ENCODE results near the gene OR52N5. TPM values are rescaled to one million over a fixed set of nuclear protein-coding genes. Genes with fewer than 3 reads are reported as not detected.

Gene OR52N5
- polyA plus RNA-seq (2011; rRNA removed), result not detected in 2 replicates
- not detected in 2 replicates for polyA minus RNA-seq (2011; rRNA and poly(A)+ RNA removed)

DNA sequence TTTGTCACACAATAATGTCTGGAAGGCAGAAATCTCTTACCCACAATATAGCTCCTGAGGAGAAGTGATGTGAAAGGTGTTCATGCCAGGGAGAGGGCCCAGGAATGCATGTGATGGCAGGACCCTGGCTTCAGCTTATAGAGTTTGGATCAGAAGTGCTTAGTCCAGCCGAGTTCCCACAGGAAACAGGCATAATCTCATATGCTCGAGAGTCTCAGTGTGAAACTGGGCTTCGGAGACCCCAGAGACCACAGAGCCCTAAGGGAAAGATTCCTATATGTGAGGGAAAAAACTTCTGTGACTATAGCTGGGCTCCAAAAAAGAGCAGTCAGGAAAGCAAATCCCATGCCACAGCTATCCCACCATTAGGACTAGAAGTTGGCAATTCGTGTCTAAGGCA, at the start of gene OR52N5:
Gene OR52N5 (minus strand): TSS at position 101 of the 400 bp plus-strand sequence. CDS start 4,721 bp downstream, outside the sequence.
- CTCF ChIA-PET, result no interaction called here
- TF ChIP-seq, protein P1, sequence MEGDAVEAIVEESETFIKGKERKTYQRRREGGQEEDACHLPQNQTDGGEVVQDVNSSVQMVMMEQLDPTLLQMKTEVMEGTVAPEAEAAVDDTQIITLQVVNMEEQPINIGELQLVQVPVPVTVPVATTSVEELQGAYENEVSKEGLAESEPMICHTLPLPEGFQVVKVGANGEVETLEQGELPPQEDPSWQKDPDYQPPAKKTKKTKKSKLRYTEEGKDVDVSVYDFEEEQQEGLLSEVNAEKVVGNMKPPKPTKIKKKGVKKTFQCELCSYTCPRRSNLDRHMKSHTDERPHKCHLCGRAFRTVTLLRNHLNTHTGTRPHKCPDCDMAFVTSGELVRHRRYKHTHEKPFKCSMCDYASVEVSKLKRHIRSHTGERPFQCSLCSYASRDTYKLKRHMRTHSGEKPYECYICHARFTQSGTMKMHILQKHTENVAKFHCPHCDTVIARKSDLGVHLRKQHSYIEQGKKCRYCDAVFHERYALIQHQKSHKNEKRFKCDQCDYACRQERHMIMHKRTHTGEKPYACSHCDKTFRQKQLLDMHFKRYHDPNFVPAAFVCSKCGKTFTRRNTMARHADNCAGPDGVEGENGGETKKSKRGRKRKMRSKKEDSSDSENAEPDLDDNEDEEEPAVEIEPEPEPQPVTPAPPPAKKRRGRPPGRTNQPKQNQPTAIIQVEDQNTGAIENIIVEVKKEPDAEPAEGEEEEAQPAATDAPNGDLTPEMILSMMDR (IDR thresholded peaks at IDR 0.05; ENCODE audit: insufficient read depth, low read depth, low read length), result no peak
- POLR2A ChIA-PET, result no interaction called here
- Histone ChIP-seq H3K36me3 (ENCODE audit: control insufficient read depth, insufficient read depth, low read length) (no peaks in the 10 kb centered on the region), H3K4me3 (ENCODE audit: low read depth, low read length) (no peak within 1 kb of the TSS), H3K27me3 (ENCODE audit: control insufficient read depth, insufficient read depth, low read length) (no peaks in the 10 kb centered on the region; the same call in 1 of the 2 replicates)
- DNase-seq (ENCODE audit: low read depth), result no peak

DNA sequence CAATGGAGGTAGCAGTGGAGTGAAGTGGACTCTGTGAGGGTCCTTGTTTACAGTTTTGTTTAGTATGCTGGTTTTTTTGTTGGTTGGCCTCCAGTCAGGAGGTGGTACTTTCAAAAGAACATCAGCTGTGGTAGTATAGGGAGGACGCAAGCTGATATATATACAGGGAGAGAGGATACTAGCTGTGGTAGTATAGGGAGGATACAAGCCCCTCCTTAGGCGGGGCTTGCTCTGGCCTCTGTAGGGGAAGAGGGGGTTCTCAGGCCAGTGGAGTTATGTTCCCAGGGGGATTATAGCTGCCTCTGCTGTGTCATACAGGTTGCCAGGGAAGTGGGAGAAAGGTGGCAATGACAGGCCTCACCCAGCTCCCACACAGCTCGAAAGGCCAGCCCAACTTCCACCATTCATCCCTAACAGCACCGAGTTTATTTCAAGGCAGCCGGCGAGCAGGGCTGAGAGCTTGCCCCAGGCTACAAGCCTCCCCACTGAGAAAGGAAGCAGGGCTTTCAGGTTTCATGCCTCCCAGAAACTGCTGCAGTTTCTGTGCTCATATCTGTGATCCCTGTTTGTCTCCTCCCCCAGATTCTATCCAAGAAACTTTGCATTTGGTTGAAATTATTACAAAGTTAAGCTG, 48.2 kb upstream of the OR52N5 start:
- CTCF ChIA-PET, result no interaction called here

DNA sequence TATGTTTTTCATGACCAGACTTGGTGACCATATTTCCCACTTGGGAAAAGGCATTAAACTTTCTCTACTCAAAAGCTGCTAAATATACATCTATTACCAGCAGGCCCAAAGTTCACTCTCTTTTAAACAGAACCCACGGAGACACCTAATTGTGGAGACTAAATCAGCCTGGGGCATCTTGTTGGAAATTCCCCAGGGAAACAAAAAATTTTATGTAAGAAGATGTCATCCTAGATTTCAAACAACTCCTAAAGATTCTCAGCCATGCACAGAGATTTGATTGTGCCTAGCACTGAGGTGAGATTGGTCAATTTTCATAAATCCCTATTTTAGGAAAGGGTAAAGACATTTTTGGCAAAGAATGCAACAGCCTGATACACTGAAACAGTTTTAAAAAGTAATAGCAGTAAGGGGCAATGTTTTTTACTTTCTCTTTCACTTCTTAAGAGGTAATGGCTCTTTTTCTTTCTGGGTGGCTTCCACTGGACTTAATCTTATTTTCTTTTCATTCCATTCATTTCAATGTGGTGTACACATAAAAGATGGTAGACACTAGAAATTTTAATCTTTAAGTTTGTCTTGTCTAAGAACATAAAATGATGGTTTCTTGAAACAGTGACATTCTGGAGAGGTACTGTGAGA, 35.2 kb upstream of the OR52N5 start:
- POLR2A ChIA-PET, result no interaction called here
- Histone ChIP-seq H3K27me3 (ENCODE audit: control insufficient read depth, insufficient read depth, low read length) (no peaks in the 10 kb centered on the region), H3K4me3 (ENCODE audit: low read depth, low read length) (no peak overlapping the region), H3K36me3 (ENCODE audit: control insufficient read depth, insufficient read depth, low read length) (no peaks in the 10 kb centered on the region)
- TF ChIP-seq, protein P1 (IDR thresholded peaks at IDR 0.05; ENCODE audit: insufficient read depth, low read depth, low read length), result no peak
- CTCF ChIA-PET, result no interaction called here
- DNase-seq (ENCODE audit: low read depth), result no peak

More for the DNA sequence above, 48.2 kb upstream of the OR52N5 start:
- TF ChIP-seq, protein P1 (IDR thresholded peaks at IDR 0.05; ENCODE audit: insufficient read depth, low read depth, low read length), result no peak
- POLR2A ChIA-PET, result no interaction called here
- DNase-seq (ENCODE audit: low read depth), result no peak
- no peak overlapping the region for H3K4me3 ChIP-seq (ENCODE audit: low read depth, low read length)
- no peaks in the 10 kb centered on the region for H3K27me3 ChIP-seq (ENCODE audit: control insufficient read depth, insufficient read depth, low read length)
- no peaks in the 10 kb centered on the region for H3K36me3 ChIP-seq (ENCODE audit: control insufficient read depth, insufficient read depth, low read length)

DNA sequence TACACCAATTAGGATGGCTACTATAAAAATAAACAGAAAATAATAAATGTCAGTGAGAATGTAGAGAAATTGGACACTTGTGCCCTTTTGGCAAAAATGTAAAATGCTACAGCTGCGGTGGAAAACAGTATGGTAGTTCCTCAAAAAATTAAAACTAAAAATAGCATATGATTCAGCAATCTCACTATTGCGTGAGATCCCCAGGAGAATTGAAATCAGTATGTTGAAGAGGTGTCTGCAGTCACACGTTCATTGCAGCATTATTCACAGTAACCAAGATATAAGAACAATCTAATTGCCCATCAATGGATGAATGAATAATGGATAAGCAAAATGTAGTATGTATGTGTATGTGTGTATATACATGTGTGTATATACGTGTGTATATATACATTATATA, 32.4 kb upstream of the OR52N5 start:
- TF ChIP-seq, protein P1 (IDR thresholded peaks at IDR 0.05; ENCODE audit: insufficient read depth, low read depth, low read length), result no peak
- no peaks in the 10 kb centered on the region for H3K27me3 ChIP-seq (ENCODE audit: control insufficient read depth, insufficient read depth, low read length)
- CTCF ChIA-PET, result no interaction called here

DNA sequence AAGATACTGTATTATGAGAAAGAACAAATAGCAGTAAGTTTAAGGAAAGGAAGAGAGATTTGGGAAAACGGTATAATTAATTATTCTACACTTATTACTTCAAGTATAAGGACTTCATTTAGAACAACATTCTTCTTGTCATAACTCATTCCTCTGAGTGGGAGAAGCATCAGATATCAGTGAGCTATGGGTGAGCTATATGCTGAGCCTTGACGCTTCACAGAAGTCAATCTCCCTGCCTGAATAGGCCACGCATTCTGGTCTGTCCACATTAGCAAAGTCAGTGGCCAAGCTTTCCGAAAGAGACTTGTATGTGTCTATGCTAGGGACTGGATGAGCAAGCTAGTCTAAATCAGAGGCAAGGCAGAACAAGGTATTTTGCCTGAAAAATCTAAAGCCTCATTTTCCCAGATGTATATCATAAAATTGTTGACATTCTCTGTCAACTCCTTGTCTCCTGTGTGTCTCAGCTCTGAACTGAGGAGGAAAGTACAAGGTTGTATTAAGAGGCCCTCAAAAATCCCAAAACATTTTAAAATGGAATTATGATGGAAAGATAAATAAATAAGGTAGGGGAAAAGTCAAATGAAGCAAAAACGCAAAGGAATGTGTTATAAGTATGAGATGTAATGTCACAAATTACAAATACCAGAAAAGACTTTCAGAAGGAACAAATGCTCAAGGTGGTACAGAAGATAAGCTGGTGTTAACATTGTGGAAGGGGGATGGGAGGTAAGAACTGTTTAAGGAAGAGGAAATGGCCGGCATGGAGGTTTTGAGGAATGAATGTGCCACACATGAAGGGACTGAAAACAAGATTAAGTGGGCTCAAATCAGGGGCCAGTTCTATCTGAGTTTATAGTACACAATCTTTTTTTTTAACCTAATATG, 27.0 kb upstream of the OR52N5 start:
- POLR2A ChIA-PET, result no interaction called here
- CTCF ChIA-PET, result interaction anchor here (0.5 to 2.3 kb wide), 5 partner anchors 13 to 544 kb away, joined by 3 to 11 read pairs (median 4); no protein-coding TSS in a partner anchor
- Histone ChIP-seq H3K4me3 (ENCODE audit: low read depth, low read length) (no peak overlapping the region), H3K27me3 (ENCODE audit: control insufficient read depth, insufficient read depth, low read length) (peaks cover 4% of the 10 kb centered on the region; the same call in 1 of the 2 replicates), H3K36me3 (ENCODE audit: control insufficient read depth, insufficient read depth, low read length) (no peaks in the 10 kb centered on the region)
- TF ChIP-seq, protein P1 (IDR thresholded peaks at IDR 0.05; ENCODE audit: insufficient read depth, low read depth, low read length), result no peak
- DNase-seq (ENCODE audit: low read depth), result no peak

More for the DNA sequence above, 32.4 kb upstream of the OR52N5 start:
- POLR2A ChIA-PET, result no interaction called here
- Histone ChIP-seq H3K4me3 (ENCODE audit: low read depth, low read length) (no peak overlapping the region), H3K36me3 (ENCODE audit: control insufficient read depth, insufficient read depth, low read length) (no peaks in the 10 kb centered on the region)
- DNase-seq (ENCODE audit: low read depth), result no peak
